ENCODE data around the gene MAST3.

The MAST3 gene

GRCh38 chr19:18194181-18194530, 96.6 kb downstream of the MAST3 start:
- no peaks in the 10 kb centered on the region for H3K9me3 ChIP-seq (ENCODE audit: control insufficient read depth, insufficient read depth, low read depth, low read length)
- peak overlapping the region; percentile 88 for H3K4me3 ChIP-seq (ENCODE audit: low read depth, low read length)
- no peaks in the 10 kb centered on the region for H3K27me3 ChIP-seq (ENCODE audit: control insufficient read depth, insufficient read depth, low read length)
- H3K9ac ChIP-seq (ENCODE audit: low read length), result peak overlapping the region; percentile 74
- no peak overlapping the region for H3K27ac ChIP-seq (ENCODE audit: low read depth, low read length)
- peaks cover 17% of the 10 kb centered on the region for H3K4me1 ChIP-seq (ENCODE audit: control insufficient read depth, insufficient read depth, low read length)
- H3K36me3 ChIP-seq (ENCODE audit: control insufficient read depth, insufficient read depth, low read length), result peaks cover 34% of the 10 kb centered on the region

GRCh38 chr19:18194554-18195238, 97.1 kb downstream of the MAST3 start:
- peak overlapping the region; percentile 88 for H3K4me3 ChIP-seq (ENCODE audit: low read depth, low read length)

GRCh38 chr19:18196511-18196845, 98.9 kb downstream of the MAST3 start:
- peaks cover 41% of the 10 kb centered on the region for H3K36me3 ChIP-seq (ENCODE audit: control insufficient read depth, insufficient read depth, low read length)
- H3K9ac ChIP-seq (ENCODE audit: low read length), result no peak overlapping the region
- H3K4me1 ChIP-seq (ENCODE audit: control insufficient read depth, insufficient read depth, low read length), result peaks cover 17% of the 10 kb centered on the region
- no peak overlapping the region for H3K4me3 ChIP-seq (ENCODE audit: low read depth, low read length)
- no peaks in the 10 kb centered on the region for H3K27me3 ChIP-seq (ENCODE audit: control insufficient read depth, insufficient read depth, low read length)
- H3K9me3 ChIP-seq (ENCODE audit: control insufficient read depth, insufficient read depth, low read depth, low read length), result no peaks in the 10 kb centered on the region
- H3K27ac ChIP-seq (ENCODE audit: low read depth, low read length), result no peak overlapping the region

More at GRCh38 chr19:18194554-18195238, 97.1 kb downstream of the MAST3 start:
- no peaks in the 10 kb centered on the region for H3K27me3 ChIP-seq (ENCODE audit: control insufficient read depth, insufficient read depth, low read length)
- H3K27ac ChIP-seq (ENCODE audit: low read depth, low read length), result no peak overlapping the region
- H3K36me3 ChIP-seq (ENCODE audit: control insufficient read depth, insufficient read depth, low read length), result peaks cover 35% of the 10 kb centered on the region
- H3K9ac ChIP-seq (ENCODE audit: low read length), result no peak overlapping the region
- no peaks in the 10 kb centered on the region for H3K9me3 ChIP-seq (ENCODE audit: control insufficient read depth, insufficient read depth, low read depth, low read length)
- H3K4me1 ChIP-seq (ENCODE audit: control insufficient read depth, insufficient read depth, low read length), result peaks cover 17% of the 10 kb centered on the region

- Histone ChIP-seq H3K9me3 (ENCODE audit: control insufficient read depth, insufficient read depth, low read depth, low read length) (no peaks in the 10 kb centered on the region), H3K27ac (ENCODE audit: low read depth, low read length) (no peak overlapping the region), H3K4me3 (ENCODE audit: low read depth, low read length) (no peak overlapping the region), H3K9ac (ENCODE audit: low read length) (no peak overlapping the region), H3K27me3 (ENCODE audit: control insufficient read depth, insufficient read depth, low read length) (no peaks in the 10 kb centered on the region), H3K4me1 (ENCODE audit: control insufficient read depth, insufficient read depth, low read length) (peaks cover 10% of the 10 kb centered on the region; the same call in 1 of the 2 replicates), H3K36me3 (ENCODE audit: control insufficient read depth, insufficient read depth, low read length) (peaks cover 45% of the 10 kb centered on the region)
These were observed 99.7 kb downstream of the MAST3 start for GRCh38 chr19:18197306-18197705.

- Histone ChIP-seq H3K27ac (ENCODE audit: low read depth, low read length) (no peak overlapping the region), H3K4me3 (ENCODE audit: low read depth, low read length) (no peak overlapping the region), H3K4me1 (ENCODE audit: control insufficient read depth, insufficient read depth, low read length) (peaks cover 9% of the 10 kb centered on the region; the same call in 1 of the 2 replicates), H3K9me3 (ENCODE audit: control insufficient read depth, insufficient read depth, low read depth, low read length) (no peaks in the 10 kb centered on the region), H3K36me3 (ENCODE audit: control insufficient read depth, insufficient read depth, low read length) (peaks cover 48% of the 10 kb centered on the region), H3K9ac (ENCODE audit: low read length) (no peak overlapping the region), H3K27me3 (ENCODE audit: control insufficient read depth, insufficient read depth, low read length) (peaks cover under 1% of the 10 kb centered on the region; the same call in 1 of the 2 replicates)
These were observed 100.4 kb downstream of the MAST3 start for GRCh38 chr19:18197941-18198340.

GRCh38 chr19:18198374-18198773, 100.8 kb downstream of the MAST3 start:
- Histone ChIP-seq H3K36me3 (ENCODE audit: control insufficient read depth, insufficient read depth, low read length) (peaks cover 48% of the 10 kb centered on the region), H3K4me1 (ENCODE audit: control insufficient read depth, insufficient read depth, low read length) (peaks cover 14% of the 10 kb centered on the region), H3K9me3 (ENCODE audit: control insufficient read depth, insufficient read depth, low read depth, low read length) (no peaks in the 10 kb centered on the region), H3K27ac (ENCODE audit: low read depth, low read length) (no peak overlapping the region), H3K27me3 (ENCODE audit: control insufficient read depth, insufficient read depth, low read length) (peaks cover 5% of the 10 kb centered on the region; the same call in 1 of the 2 replicates), H3K4me3 (ENCODE audit: low read depth, low read length) (no peak overlapping the region), H3K9ac (ENCODE audit: low read length) (no peak overlapping the region)

Data from HUES6 (cell line).